GM21360 (cell line): ENCODE data around the gene PCDHB6.
"Not testable (repeated sequence)": the region's sequence is repeated elsewhere in the genome, so short reads cannot be mapped to it uniquely, and the experiment has no call there.

Experiments used
- ATAC-seq: cut with Tn5 transposase; IDR thresholded peaks from one replicate; pipeline ENCODE4 v1.9.1; 2021; ENCODE audit warnings: mild to moderate bottlenecking, moderate library complexity; ENCODE audit not compliant: unreplicated experiment

Gene PCDHB6

GRCh38 chr5:141201646-141202045 is 51.8 kb downstream of the PCDHB6 start:
- not testable (repeated sequence) for ATAC-seq
